DOHH2 (cell line): ENCODE results near the gene NINJ2.

Experiments used
- CTCF ChIP-seq: fragments of 200-600 bp; sonication (generic); IDR thresholded peaks from one replicate; pipeline ENCODE4 v1.5.1; 2014; ENCODE audit warnings: antibody characterized with exemption, mild to moderate bottlenecking, low read depth, low read length; ENCODE audit not compliant: poor library complexity, severe bottlenecking
- EZH2phosphoT487 ChIP-seq: fragments of 200-600 bp; sonication (generic); IDR thresholded peaks from 2 replicates; pipeline ENCODE4 v1.6.1; 2017; ENCODE audit warnings: borderline replicate concordance, mild to moderate bottlenecking, antibody characterized with exemption, low read length, moderate library complexity, mixed read lengths

GRCh38 chr12:532908-533565 lies 130.2 kb downstream of the NINJ2 start:
- TF ChIP-seq CTCF = no peak
- no peak for TF ChIP-seq EZH2phosphoT487
